NOMO-1 treated with DMSO at 0.1 percent for 48 hours (cell line): ENCODE measurements around the gene ALLC.
"Not testable (repeated sequence)": the region's sequence is repeated elsewhere in the genome, so short reads cannot be mapped to it uniquely, and the experiment has no call there.

Experiments
- DNase-seq: peaks from one replicate; lab custom pipeline; 2025; ENCODE audit not compliant: unreplicated experiment; lab: John Stamatoyannopoulos, UW

Gene ALLC

GRCh38 chr2:3657881-3658280 is at the start of gene ALLC:
ALLC (plus strand) TSS chr2:3658200; CDS start chr2:3671158, 12,958 bp downstream.
- no peak for DNase-seq

DNA sequence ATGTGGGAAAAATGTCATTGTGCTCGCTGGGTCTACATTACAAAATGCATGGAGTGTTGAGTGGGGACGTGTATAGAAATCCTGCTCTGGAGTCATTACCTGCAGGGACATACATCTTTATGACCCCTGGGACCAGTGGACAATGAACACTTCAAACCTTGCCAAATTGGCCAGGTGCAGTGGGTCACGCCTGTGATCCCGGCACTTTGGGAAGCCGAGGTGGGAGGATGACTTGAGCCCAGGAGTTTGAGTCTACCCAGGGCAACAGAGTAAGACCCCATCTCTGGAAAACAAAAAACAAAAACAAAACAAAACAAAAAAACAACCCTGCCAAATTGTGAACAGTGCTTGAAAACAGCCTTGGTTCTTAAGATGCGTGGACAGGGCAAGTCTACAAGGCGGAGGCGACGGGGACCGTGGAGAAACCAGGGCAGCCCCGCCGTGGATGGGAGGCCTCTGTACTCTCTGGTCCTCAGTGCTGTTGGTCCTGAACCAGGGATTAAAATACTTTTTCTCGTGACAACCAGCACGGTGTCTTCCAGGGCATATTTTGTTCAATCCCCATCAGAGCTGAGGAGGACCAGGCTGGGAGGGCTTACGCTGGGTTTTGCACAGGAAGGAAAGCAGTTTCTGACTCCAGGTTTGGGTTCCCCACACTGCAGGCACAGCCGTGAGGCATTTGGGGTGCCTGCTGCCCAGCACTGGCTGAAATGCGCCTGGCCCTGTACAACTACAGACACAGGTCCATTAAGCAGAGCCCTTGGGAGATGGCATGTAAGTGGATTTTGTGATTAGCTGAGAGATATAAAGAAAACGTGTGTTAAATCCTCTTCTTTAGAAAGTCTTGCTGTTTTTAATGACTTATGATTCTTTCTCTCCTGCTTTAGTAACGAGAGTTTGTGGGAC is 49.4 kb upstream of the ALLC start:
- no peak for DNase-seq

DNA sequence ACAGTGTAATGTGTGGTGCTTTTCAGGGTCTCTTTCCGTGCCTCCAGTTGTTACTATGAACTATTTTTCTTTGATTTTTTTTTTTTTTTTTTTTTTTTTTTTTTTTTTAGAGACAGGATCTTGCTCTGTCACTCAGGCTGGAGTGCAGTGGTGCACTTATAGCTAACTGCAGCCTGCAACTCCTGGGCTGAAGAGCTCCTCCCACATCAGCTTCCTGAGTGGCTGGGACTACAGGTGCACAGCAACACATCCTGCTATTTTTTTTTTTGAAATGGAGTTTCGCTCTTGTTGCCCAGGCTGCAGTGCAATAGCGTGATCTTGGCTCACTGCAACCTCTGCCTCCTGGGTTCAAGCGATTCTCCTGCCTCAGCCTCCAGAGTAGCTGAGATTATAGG is 48.7 kb upstream of the ALLC start:
- DNase-seq = not testable (repeated sequence)

DNA sequence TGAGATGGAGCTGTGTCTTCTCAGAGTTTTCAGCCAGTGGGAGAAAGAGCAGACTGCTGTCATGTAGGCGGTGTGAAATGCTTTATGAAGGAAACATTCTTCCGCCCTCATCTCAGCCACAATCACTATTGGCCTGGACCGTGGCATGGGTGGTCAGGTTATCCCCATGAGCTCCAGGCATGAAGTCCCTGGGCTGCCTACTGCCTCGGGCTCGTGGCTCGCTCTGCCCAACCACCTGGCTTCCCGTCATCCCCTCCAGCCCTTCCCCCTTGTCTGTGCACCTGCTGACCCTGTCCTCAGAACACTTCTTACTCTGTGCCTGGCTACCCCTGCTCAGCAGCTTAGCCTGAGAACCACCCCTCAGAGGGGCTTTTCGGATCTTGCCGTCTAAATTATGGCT is 47.6 kb upstream of the ALLC start:
- DNase-seq = no peak

GRCh38 chr2:3610881-3611505 is 47.0 kb upstream of the ALLC start:
- no peak for DNase-seq

- DNase-seq = no peak
Measured at GRCh38 chr2:3611589-3611988, 46.4 kb upstream of the ALLC start.

GRCh38 chr2:3612639-3613523 is 45.1 kb upstream of the ALLC start:
- DNase-seq = no peak

- DNase-seq = no peak
Measured at GRCh38 chr2:3613524-3613905, 44.5 kb upstream of the ALLC start.

- DNase-seq = not testable (repeated sequence)
Measured at GRCh38 chr2:3614743-3615142, 43.3 kb upstream of the ALLC start.

DNA sequence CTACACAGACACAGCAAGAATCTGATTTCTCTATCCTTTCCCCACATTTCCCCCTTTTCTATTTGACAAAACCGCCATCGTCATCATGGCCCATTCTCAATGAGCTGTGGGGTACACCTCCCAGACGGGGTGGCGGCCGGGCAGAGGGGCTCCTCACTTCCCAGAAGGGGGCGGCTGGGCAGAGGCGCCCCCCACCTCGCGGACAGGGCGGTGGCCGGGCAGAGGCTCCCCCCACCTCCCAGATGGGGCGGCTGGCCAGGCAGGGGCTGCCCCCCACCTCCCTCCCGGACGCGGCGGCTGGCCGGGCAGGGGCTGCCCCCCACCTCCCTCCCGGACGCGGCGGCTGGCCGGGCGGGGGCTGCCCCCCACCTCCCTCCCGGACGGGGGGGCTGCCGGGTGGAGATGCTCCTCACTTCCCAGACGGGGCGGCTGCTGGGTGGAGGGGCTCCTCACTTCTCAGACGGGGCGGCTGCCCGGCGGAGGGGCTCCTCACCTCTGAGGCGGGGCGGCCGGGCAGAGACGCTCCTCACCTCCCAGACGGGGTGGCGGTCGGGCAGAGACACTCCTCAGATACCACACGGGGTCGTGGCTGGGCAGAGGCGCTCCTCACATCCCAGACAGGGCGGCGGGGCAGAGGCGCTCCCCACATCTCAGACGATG is 42.3 kb upstream of the ALLC start:
- not testable (repeated sequence) for DNase-seq

DNA sequence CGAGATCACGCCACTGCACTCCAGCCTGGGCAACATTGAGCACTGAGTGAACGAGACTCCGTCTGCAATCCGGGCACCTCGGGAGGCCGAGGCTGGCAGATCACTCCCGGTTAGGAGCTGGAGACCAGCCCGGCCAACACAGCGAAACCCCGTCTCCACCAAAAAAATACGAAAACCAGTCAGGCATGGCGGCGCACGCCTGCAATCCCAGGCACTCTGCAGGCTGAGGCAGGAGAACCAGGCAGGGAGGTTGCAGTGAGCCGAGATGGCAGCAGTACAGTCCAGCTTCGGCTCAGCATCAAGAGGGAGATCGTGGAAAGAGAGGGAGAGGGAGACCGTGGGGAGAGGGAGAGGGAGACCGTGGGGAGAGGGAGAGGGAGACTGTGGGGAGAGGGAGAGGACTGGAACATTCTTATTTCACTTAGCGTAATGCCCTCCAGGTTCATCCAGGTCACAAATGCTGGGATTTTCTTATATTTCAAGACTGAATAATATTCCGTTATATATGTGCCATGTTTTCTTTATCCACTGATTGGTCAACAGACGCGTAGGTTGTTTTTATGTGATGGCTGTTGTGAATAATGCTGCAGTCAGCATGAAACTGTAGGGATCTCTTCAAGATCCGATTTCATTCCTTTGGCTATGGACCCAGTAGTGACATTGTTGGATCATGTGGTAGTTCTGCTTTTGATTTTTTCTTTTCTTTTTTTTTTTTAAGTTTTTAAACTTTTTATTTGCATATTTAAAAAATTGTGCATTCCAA is 41.4 kb upstream of the ALLC start:
- not testable (repeated sequence) for DNase-seq

- DNase-seq = no peak
Measured at GRCh38 chr2:3617198-3617890, 40.7 kb upstream of the ALLC start.

- no peak for DNase-seq
Measured at GRCh38 chr2:3618367-3618766, 39.6 kb upstream of the ALLC start.

- DNase-seq = no peak
Measured at GRCh38 chr2:3619033-3619432, 39.0 kb upstream of the ALLC start.

- not testable (repeated sequence) for DNase-seq
Measured at GRCh38 chr2:3619661-3620060, 38.3 kb upstream of the ALLC start.

GRCh38 chr2:3620834-3621233 is 37.2 kb upstream of the ALLC start:
- no peak for DNase-seq

- DNase-seq = no peak
Measured at GRCh38 chr2:3622967-3623366, 35.0 kb upstream of the ALLC start.

DNA sequence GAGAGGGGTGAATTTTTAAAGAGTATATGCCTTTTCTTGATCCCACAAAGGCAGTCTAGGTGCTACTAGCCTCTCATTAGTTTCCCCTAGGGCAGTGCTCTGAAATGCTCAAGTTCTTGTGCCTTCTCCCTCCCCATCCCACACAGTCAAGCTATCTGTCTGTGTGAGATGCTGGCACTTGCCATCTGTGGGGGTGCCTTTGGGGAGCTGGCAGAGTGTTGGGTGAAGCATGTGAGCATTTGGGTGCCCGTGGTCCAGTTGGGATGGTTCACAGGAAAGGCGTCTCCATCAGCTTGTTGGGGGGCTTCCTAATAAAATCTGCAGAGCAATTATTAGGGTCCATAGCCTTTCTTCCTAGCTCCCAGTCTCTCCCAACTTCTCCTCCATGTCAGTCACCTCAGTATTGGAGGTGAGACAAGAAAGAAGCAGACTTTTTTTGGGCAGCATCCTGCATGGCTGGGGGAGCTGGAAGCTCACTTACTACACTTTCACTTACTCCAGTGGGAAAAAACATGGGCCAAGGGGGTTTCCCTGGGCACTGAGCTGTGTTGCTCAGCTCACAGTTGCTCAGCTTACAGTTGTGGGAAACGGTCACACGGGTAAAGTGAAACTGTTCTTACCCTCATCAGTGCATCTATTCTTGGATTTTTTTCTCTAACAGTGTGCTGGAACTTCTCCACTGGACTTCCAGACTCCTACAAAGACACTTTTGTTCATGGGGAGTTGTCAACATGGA is 33.8 kb upstream of the ALLC start:
- DNase-seq = no peak

GRCh38 chr2:3625186-3625585 is 32.8 kb upstream of the ALLC start:
- no peak for DNase-seq
